GM12864 (cell line): ENCODE results near the gene RSBN1L.
"Not testable (repeated sequence)": the region's sequence is repeated elsewhere in the genome, so short reads cannot be mapped to it uniquely, and the experiment has no call there.

Experiments used
- DNase-seq: peaks from one replicate; pipeline ENCODE4 v3.0.0-alpha.2; 2011; ENCODE audit warnings: low read depth
- H3K4me3 ChIP-seq: 2 replicates; pipeline ENCODE4 v1.5.1; 2011; ENCODE audit warnings: mild to moderate bottlenecking, low read depth, low read length, control low read depth
- TF ChIP-seq, protein P1 (sequence below): IDR thresholded peaks from 2 replicates; pipeline ENCODE4 v1.5.1; 2011; ENCODE audit warnings: low read depth, mild to moderate bottlenecking, moderate library complexity, low read length, control low read depth, inconsistent platforms; ENCODE audit errors: missing control alignments

RSBN1L gene

GRCh38 chr7:77766801-77767605 lies 70.7 kb downstream of the RSBN1L start:
- TF ChIP-seq, protein P1, sequence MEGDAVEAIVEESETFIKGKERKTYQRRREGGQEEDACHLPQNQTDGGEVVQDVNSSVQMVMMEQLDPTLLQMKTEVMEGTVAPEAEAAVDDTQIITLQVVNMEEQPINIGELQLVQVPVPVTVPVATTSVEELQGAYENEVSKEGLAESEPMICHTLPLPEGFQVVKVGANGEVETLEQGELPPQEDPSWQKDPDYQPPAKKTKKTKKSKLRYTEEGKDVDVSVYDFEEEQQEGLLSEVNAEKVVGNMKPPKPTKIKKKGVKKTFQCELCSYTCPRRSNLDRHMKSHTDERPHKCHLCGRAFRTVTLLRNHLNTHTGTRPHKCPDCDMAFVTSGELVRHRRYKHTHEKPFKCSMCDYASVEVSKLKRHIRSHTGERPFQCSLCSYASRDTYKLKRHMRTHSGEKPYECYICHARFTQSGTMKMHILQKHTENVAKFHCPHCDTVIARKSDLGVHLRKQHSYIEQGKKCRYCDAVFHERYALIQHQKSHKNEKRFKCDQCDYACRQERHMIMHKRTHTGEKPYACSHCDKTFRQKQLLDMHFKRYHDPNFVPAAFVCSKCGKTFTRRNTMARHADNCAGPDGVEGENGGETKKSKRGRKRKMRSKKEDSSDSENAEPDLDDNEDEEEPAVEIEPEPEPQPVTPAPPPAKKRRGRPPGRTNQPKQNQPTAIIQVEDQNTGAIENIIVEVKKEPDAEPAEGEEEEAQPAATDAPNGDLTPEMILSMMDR, result no peak
- no peak for DNase-seq
- no peak overlapping the region for H3K4me3 ChIP-seq

DNA sequence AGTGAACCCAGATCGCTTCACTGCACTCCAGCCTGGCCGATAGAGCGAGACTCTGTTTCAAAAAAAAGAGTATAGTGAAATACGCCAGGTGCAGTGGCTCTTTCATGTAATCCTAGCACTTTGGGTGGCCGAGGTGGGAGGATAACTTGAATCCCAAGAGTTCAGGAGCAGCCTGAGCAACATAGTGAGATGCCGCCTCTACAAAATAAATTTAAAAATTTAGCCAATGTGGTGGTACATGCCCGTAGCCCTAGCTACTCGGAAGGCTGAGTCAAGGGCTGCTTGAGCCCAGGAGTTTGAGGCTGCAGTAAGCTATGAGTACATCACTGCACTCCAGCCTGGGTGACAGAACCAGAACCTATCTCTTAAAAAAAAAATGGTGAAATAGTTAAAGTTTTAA lies 74.1 kb downstream of the RSBN1L start:
- no peak overlapping the region for H3K4me3 ChIP-seq
- TF ChIP-seq, protein P1, result no peak
- no peak for DNase-seq

- no peak for DNase-seq
- H3K4me3 ChIP-seq, result no peak overlapping the region
- TF ChIP-seq, protein P1, result no peak
These were observed 75.6 kb downstream of the RSBN1L start for GRCh38 chr7:77771901-77772300.

- H3K4me3 ChIP-seq, result no peak overlapping the region
- TF ChIP-seq, protein P1, result no peak
- no peak for DNase-seq
These were observed 82.3 kb downstream of the RSBN1L start for GRCh38 chr7:77778535-77778934.

DNA sequence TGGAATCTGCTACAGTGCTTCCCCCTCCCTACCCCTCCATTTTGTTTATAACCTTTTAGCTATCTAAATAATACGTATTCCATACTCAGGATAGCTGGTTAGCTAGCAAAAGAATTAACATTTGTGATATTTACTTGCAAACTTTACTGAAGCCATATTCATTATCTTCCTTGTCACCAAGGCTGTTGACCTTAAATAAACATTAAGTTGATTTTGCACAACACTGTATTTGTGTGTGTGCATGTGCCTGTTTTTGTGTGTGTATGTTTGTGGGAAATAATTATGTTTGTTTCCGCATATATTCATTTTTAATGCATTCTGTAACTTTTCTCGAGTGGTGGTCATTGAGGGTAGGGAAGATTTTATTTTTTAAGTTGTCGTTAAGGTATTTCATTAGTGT lies 86.1 kb downstream of the RSBN1L start:
- no peak overlapping the region for H3K4me3 ChIP-seq
- TF ChIP-seq, protein P1, result no peak
- no peak for DNase-seq

DNA sequence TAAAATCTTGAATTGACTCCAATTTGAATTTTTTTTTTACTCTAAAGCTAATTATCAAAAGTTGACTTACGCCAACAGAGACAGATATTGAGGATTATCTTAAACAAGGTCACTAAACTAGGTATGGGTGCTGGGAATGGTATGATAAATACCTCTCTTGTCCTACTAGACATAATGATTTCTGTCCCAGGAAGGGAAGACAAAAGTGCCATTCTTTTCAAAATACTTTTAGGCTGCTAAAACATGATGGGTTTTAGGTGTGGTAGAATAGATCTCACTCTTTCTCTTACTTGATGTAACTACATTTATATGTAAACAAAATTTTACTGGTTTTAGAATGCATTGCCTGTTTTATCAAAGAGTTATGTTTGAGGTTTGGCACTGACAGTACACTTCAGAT lies 86.9 kb downstream of the RSBN1L start:
- no peak overlapping the region for H3K4me3 ChIP-seq
- DNase-seq, result no peak
- TF ChIP-seq, protein P1, result no peak

DNA sequence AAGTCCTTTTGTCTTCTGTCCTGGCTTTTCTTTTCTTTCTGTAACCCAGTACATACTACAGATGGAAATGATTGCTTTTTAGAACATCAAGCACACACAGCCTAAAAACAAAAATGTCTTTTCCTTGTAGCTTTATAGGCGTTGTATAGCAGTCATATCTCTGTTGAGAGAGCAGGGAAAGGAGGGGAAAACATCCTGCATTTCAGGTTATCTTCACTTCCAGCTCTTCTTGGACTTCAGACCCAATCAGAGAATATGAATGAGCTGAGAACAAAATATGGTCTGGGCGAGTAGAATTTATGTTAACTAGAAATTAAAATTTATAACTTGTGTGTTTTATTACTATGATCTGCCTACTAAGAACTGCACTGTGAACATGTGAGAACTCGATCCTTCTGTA lies 87.3 kb downstream of the RSBN1L start:
- DNase-seq, result no peak
- no peak overlapping the region for H3K4me3 ChIP-seq
- TF ChIP-seq, protein P1, result no peak

DNA sequence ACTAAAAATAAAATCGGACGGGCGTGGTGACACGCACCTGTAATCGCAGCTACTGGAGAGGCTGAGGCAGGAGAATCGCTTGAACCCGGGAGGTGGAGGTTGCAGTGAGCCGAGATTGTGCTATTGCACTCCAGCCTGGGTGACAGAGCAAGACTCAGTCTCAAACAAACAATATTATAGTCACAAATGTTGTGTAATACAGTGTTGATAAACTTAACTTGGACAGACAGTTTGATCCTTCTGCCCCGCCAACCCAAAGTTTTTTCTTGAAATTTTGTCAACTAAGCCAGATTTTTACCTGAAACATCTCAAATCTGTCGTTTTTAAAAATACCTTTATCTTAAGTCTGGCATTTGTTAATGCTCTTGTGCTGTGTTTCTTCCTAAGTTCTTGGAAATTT lies 88.2 kb downstream of the RSBN1L start:
- DNase-seq, H3K4me3 ChIP-seq: not testable (repeated sequence)
